ENCODE measurements around the gene C11orf91. TPM values are rescaled to one million over a fixed set of nuclear protein-coding genes. Genes with fewer than 3 reads are reported as not detected.
"Not testable (repeated sequence)": the region's sequence is repeated elsewhere in the genome, so short reads cannot be mapped to it uniquely, and the experiment has no call there.

Gene C11orf91
- total RNA-seq, 3 donors from 2014 or later, result not detected

DNA sequence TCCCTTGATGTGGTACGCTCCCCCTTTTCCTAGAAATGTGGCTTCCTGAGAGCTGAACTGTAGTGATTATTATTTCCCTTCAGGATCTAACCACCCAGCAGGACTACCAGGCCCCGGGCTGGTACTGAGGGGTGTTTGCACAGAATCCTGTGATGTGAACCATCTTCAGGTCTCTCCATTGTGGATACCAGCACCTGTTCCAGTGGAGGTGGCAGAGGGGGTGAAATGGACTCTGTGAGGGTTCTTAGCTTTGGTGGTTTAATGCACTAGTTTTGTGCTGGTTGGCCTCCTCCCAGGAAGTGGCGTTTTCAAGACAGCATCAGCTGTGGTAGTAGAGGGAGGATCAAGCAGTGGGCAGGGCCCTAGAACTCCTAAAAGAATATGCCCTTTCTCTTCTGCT lies 18.6 kb downstream of the C11orf91 start:
- Mint-ChIP-seq H3K27me3 (ENCODE audit: low read depth) (peaks cover 32% of the 10 kb centered on the region), H3K4me3 (no peak overlapping the region), H3K4me1 (ENCODE audit: low read depth) (no peaks in the 10 kb centered on the region), H3K36me3 (ENCODE audit: insufficient read depth) (no peaks in the 10 kb centered on the region), H3K9me3 (peaks cover 7% of the 10 kb centered on the region)
- ATAC-seq, result no peak
- no peak for DNase-seq

DNA sequence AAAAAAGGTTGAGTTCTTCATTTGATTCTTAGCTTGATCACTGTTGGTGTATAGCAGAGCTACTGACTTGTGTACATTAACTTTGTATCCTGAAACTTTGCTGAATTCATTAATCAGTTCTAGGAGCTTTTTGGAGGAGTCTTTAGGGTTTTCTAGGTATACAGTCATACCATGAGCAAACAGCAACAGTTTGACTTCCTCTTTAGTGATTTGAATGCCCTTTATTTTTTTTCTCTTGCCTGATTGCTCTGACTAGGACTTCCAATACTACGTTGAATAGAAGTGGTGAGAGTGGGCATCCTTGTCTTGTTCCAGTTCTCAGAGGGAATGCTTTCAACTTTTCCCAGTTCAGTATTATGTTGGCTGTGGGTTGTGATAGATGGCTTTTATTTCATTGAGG lies 22.0 kb downstream of the C11orf91 start:
- H3K36me3 Mint-ChIP-seq (ENCODE audit: insufficient read depth); H3K4me1 Mint-ChIP-seq (ENCODE audit: low read depth); DNase-seq; H3K4me3 Mint-ChIP-seq; H3K9me3 Mint-ChIP-seq; ATAC-seq: not testable (repeated sequence)
- H3K27me3 Mint-ChIP-seq (ENCODE audit: low read depth), result peaks cover 24% of the 10 kb centered on the region

GRCh38 chr11:33674035-33674814 lies 26.4 kb downstream of the C11orf91 start:
- Mint-ChIP-seq H3K9me3 (peaks cover 7% of the 10 kb centered on the region), H3K27me3 (ENCODE audit: low read depth) (peaks cover 8% of the 10 kb centered on the region), H3K4me1 (ENCODE audit: low read depth) (no peaks in the 10 kb centered on the region), H3K4me3 (no peak overlapping the region), H3K36me3 (ENCODE audit: insufficient read depth) (no peaks in the 10 kb centered on the region)
- ATAC-seq (no peak), DNase-seq (no peak)

DNA sequence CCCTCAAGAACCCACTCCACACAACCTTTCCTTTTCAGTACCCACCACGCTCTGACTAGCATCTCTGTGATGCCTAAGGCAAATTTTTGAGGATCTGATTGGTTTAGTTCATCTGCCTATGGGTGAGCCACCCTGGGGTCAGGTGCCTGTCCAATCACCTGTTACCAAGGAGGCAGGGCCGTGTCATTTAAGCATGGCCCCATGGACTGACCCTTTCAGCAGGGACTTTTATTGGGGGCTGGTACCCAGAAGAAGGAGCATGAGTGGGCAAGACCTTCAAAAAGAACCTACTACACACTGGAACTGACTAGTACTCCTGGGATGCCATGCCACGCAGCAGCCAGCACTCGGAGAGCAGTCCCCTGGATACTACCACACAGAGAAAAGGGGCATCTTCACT lies 28.4 kb downstream of the C11orf91 start:
- DNase-seq (no peak), ATAC-seq (no peak)
- Mint-ChIP-seq H3K4me1 (ENCODE audit: low read depth) (no peaks in the 10 kb centered on the region), H3K27me3 (ENCODE audit: low read depth) (peaks cover 12% of the 10 kb centered on the region), H3K36me3 (ENCODE audit: insufficient read depth) (no peaks in the 10 kb centered on the region), H3K9me3 (no peaks in the 10 kb centered on the region), H3K4me3 (no peak overlapping the region)

DNA sequence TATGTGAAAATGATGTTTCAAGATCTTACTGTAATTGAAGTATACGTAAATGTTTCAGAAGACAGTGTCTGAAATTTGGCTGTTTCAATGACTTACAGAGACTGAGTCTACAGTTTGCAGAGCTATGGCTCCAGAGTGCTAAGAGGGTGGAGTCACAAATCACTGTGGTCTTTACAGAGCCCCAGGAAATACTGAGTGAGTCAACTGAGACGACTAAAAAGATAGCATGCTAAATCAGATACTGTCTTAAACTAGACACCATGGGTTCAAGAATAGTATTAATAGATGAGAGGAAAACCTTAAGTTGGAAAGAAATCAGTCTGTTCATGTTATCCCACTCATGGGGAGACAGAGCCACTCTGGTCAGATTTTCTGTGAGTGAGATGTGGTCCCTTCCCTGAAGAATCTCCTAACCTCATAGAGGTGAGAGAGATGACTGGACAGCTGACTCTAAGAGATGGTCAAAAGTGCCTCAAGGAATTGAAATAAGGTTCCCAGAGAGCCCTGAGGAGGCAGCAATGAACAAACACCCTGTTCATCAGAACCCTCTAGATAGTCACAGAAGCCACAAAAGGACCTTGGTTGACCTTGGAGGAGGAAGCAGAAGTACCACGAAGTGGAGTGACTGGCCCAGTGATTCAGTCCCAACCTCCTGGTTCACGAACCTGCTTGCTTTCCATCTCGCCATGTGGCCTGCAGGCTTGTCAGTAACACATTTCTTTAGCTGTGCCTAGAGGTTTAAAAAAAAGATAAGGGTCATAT lies 30.2 kb downstream of the C11orf91 start:
- Mint-ChIP-seq H3K36me3 (ENCODE audit: insufficient read depth) (no peaks in the 10 kb centered on the region), H3K4me1 (ENCODE audit: low read depth) (no peaks in the 10 kb centered on the region), H3K9me3 (no peaks in the 10 kb centered on the region), H3K4me3 (no peak overlapping the region), H3K27me3 (ENCODE audit: low read depth) (peaks cover 14% of the 10 kb centered on the region)
- ATAC-seq (peak in 1 of 2 donors; percentile 59), DNase-seq (no peak)

DNA sequence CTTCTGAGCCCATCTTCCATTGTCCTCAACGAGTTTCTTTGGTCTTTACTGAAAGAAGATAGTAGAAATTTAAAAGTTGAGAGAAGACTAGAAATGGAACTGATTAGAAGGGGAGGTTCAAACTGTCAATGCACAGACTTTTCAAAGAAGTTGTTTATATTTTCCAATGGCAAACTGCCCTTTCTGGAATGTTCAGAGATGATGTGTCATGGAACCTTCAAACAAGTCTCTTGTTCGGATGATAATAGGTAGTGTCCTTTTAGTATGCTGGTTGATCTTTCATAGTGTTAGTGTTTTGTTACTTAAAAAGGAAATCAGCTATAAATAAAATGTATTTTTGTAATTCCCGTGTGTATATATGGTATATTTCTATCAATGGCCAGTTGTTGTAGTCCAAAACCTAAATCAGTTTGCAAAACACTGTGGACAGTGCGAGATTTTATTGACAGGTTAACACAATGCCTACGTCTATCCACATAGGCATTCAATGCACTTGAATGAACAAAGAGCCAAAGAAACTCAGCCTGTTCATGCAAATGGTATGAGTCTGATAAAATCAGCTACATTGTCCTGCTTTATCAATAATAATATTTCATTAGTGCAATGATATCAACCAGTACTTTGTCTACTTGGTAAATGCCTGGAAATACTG lies 30.9 kb downstream of the C11orf91 start:
- H3K9me3 Mint-ChIP-seq, result no peaks in the 10 kb centered on the region
- DNase-seq, result no peak
- H3K27me3 Mint-ChIP-seq (ENCODE audit: low read depth), result peaks cover 14% of the 10 kb centered on the region
- H3K4me3 Mint-ChIP-seq, result no peak overlapping the region
- H3K4me1 Mint-ChIP-seq (ENCODE audit: low read depth), result no peaks in the 10 kb centered on the region
- H3K36me3 Mint-ChIP-seq (ENCODE audit: insufficient read depth), result no peaks in the 10 kb centered on the region
- no peak for ATAC-seq

GRCh38 chr11:33668951-33669596 lies 31.6 kb downstream of the C11orf91 start:
- Mint-ChIP-seq H3K9me3 (no peaks in the 10 kb centered on the region), H3K36me3 (ENCODE audit: insufficient read depth) (no peaks in the 10 kb centered on the region)

DNA sequence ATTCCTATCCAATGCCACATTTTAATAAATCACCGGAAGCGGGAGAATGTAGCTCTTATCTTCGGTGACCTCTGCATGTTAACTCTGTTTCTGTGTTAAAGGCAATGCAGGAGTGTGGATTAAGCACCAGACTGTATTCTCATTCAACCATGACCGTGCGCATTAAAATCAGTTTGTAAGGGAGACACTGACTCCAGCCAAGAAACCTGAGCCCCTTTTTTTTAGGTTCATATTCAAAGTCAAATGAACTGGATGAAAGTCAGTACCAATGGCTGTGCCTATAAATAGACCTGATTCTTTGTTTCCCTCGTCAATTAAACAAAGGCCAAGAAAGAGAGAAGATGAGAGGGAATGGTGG lies 32.2 kb downstream of the C11orf91 start:
- DNase-seq (no peak), ATAC-seq (no peak)
- H3K4me3 Mint-ChIP-seq, result no peak overlapping the region
- no peaks in the 10 kb centered on the region for H3K36me3 Mint-ChIP-seq (ENCODE audit: insufficient read depth)
- no peaks in the 10 kb centered on the region for H3K9me3 Mint-ChIP-seq
- no peaks in the 10 kb centered on the region for H3K4me1 Mint-ChIP-seq (ENCODE audit: low read depth)
- peaks cover 21% of the 10 kb centered on the region for H3K27me3 Mint-ChIP-seq (ENCODE audit: low read depth)

More at GRCh38 chr11:33668951-33669596, 31.6 kb downstream of the C11orf91 start:
- Mint-ChIP-seq H3K4me3 (no peak overlapping the region), H3K4me1 (ENCODE audit: low read depth) (no peaks in the 10 kb centered on the region), H3K27me3 (ENCODE audit: low read depth) (peaks cover 21% of the 10 kb centered on the region)
- DNase-seq (no peak), ATAC-seq (no peak)

GRCh38 chr11:33667819-33668467 lies 32.7 kb downstream of the C11orf91 start:
- no peak overlapping the region for H3K4me3 Mint-ChIP-seq
- no peaks in the 10 kb centered on the region for H3K36me3 Mint-ChIP-seq (ENCODE audit: insufficient read depth)
- no peak for DNase-seq
- H3K27me3 Mint-ChIP-seq (ENCODE audit: low read depth), result peaks cover 21% of the 10 kb centered on the region
- ATAC-seq, result no peak
- H3K9me3 Mint-ChIP-seq, result no peaks in the 10 kb centered on the region
- no peaks in the 10 kb centered on the region for H3K4me1 Mint-ChIP-seq (ENCODE audit: low read depth)

GRCh38 chr11:33665350-33666106 lies 35.1 kb downstream of the C11orf91 start:
- Mint-ChIP-seq H3K4me1 (ENCODE audit: low read depth) (no peaks in the 10 kb centered on the region), H3K9me3 (no peaks in the 10 kb centered on the region), H3K27me3 (ENCODE audit: low read depth) (peaks cover 17% of the 10 kb centered on the region), H3K4me3 (no peak overlapping the region), H3K36me3 (ENCODE audit: insufficient read depth) (no peaks in the 10 kb centered on the region)
- ATAC-seq (no peak), DNase-seq (no peak)

- Mint-ChIP-seq H3K9me3 (no peaks in the 10 kb centered on the region), H3K27me3 (ENCODE audit: low read depth) (peaks cover 14% of the 10 kb centered on the region), H3K36me3 (ENCODE audit: insufficient read depth) (no peaks in the 10 kb centered on the region)
Measured at GRCh38 chr11:33664827-33665226, 35.8 kb downstream of the C11orf91 start.

DNA sequence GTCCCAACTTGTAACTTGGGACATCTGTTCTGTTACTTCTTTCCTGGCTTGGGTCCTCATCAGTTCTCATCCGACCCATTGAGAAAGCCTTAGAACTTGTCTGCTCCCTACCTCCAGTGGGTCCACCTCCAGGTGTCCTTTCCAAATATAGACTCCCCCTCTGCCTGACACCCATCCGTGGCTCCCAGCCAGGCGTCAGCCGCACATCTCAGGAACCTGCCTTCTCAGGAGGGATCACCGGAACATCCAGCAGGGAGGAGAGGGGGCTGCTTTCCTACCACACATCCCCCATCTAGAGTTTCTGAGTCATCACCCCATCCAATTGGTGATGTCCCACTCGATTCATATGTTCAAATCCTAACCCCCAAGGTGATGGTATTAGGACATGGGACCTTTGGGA lies 36.5 kb downstream of the C11orf91 start:
- Mint-ChIP-seq H3K4me1 (ENCODE audit: low read depth) (no peaks in the 10 kb centered on the region), H3K9me3 (no peaks in the 10 kb centered on the region), H3K36me3 (ENCODE audit: insufficient read depth) (no peaks in the 10 kb centered on the region), H3K27me3 (ENCODE audit: low read depth) (peaks cover 14% of the 10 kb centered on the region), H3K4me3 (no peak overlapping the region)
- DNase-seq, result no peak
- ATAC-seq, result no peak

More at GRCh38 chr11:33664827-33665226, 35.8 kb downstream of the C11orf91 start:
- ATAC-seq (no peak), DNase-seq (no peak)
- no peak overlapping the region for H3K4me3 Mint-ChIP-seq
- no peaks in the 10 kb centered on the region for H3K4me1 Mint-ChIP-seq (ENCODE audit: low read depth)

DNA sequence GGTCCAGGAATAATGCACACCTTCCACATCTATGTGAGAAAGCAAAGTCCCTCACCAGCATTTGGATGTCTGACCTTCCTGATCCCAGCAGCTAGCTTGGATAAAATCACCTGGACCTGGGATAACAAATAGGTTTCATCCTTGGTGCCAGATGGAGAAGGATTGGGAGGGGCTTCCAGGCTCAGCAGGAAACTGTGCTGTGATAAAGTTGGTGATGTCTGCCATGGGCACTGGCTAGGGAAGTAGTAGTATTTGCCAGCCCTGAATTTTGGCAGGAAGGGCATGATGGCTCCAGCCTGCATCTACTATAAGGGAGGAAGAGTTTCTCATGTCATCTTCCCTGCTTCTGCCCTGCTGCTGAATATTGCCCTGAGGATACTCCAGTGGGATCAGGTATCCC lies 37.5 kb downstream of the C11orf91 start:
- peaks cover 14% of the 10 kb centered on the region for H3K27me3 Mint-ChIP-seq (ENCODE audit: low read depth)
- H3K9me3 Mint-ChIP-seq, result no peaks in the 10 kb centered on the region
- ATAC-seq, result no peak
- no peak overlapping the region for H3K4me3 Mint-ChIP-seq
- H3K4me1 Mint-ChIP-seq (ENCODE audit: low read depth), result no peaks in the 10 kb centered on the region
- DNase-seq, result no peak
- H3K36me3 Mint-ChIP-seq (ENCODE audit: insufficient read depth), result no peaks in the 10 kb centered on the region
